Liver (tissue), 9 donors: ENCODE results near the gene ZSCAN18. TPM values are rescaled to one million over a fixed set of nuclear protein-coding genes. Genes with fewer than 3 reads are reported as not detected.

Source experiments
- DNase-seq: peaks from one replicate; pipeline ENCODE4 v3.0.0-alpha.2; 2017; ENCODE audit warnings: low spot score
- H3K27ac ChIP-seq, 2 donors: one replicate each; pipeline ENCODE4 v1.7.0; 2013; ENCODE audit warnings: inconsistent platforms in 2 of 2, low read length in 2 of 2, control low read depth in 1 of 2, low read depth in 1 of 2, mild to moderate bottlenecking in 1 of 2
- H3K27me3 ChIP-seq, 4 donors: one replicate each; pipeline versions ENCODE4 v1.6.1 to v1.7.0; 2013; ENCODE audit warnings: low read length in 3 of 4, inconsistent platforms in 1 of 4, mild to moderate bottlenecking in 1 of 4, moderate library complexity in 1 of 4; ENCODE audit not compliant: control insufficient read depth in 4 of 4, insufficient read depth in 4 of 4
- H3K36me3 ChIP-seq, 4 donors: one replicate each; pipeline versions ENCODE4 v1.6.1 to v1.7.0; 2013; ENCODE audit warnings: low read length in 3 of 4, mild to moderate bottlenecking in 3 of 4, low read depth in 1 of 4, moderate library complexity in 1 of 4; ENCODE audit not compliant: control insufficient read depth in 4 of 4, insufficient read depth in 3 of 4
- H3K4me1 ChIP-seq, 4 donors: one replicate each; pipeline versions ENCODE4 v1.6.1 to v1.7.0; 2013; ENCODE audit warnings: low read length in 3 of 4, mild to moderate bottlenecking in 3 of 4, moderate library complexity in 1 of 4; ENCODE audit not compliant: control insufficient read depth in 4 of 4, insufficient read depth in 4 of 4
- H3K4me3 ChIP-seq, 3 donors: one replicate each; pipeline versions ENCODE4 v1.6.1 to v1.7.0; 2013; ENCODE audit warnings: low read length in 3 of 3, control low read depth in 1 of 3, low read depth in 1 of 3, mild to moderate bottlenecking in 1 of 3
- H3K9ac ChIP-seq, 2 donors: one replicate each; pipeline ENCODE4 v1.7.0; 2013; ENCODE audit warnings: low read length in 2 of 2, mild to moderate bottlenecking in 2 of 2, moderate library complexity in 2 of 2, control low read depth in 1 of 2, low read depth in 1 of 2
- H3K9me3 ChIP-seq, 4 donors: one replicate each; pipeline versions ENCODE4 v1.6.1 to v1.7.0; 2013; ENCODE audit warnings: low read length in 3 of 4; ENCODE audit not compliant: control insufficient read depth in 4 of 4
- ATF3 ChIP-seq: IDR thresholded peaks from 2 replicates; pipeline ENCODE4 v1.6.1; 2016; ENCODE audit warnings: antibody characterized with exemption
- FOXA1 ChIP-seq: IDR thresholded peaks from 2 replicates; pipeline ENCODE4 v1.6.1; 2016; ENCODE audit warnings: antibody characterized with exemption
- FOXA2 ChIP-seq: IDR thresholded peaks from 2 replicates; pipeline ENCODE4 v1.6.1; 2016; ENCODE audit warnings: antibody characterized with exemption
- GABPA ChIP-seq, 2 donors: IDR thresholded peaks in 1 of 2; conservative IDR thresholded peaks in 1 of 2; 2 replicates each; pipeline ENCODE4 v1.6.1; 2016; ENCODE audit warnings: antibody characterized with exemption in 2 of 2, mild to moderate bottlenecking in 1 of 2, moderate library complexity in 1 of 2
- HNF4A ChIP-seq, 2 donors: conservative IDR thresholded peaks; 2 replicates each; pipeline ENCODE4 v1.6.1; 2016; ENCODE audit warnings: antibody characterized with exemption in 2 of 2, mild to moderate bottlenecking in 2 of 2
- HNF4G ChIP-seq: IDR thresholded peaks from 2 replicates; pipeline ENCODE4 v1.6.1; 2016; ENCODE audit warnings: antibody characterized with exemption
- JUND ChIP-seq, 2 donors: IDR thresholded peaks; 2 replicates each; pipeline ENCODE4 v1.6.1; 2016; ENCODE audit warnings: antibody characterized with exemption in 2 of 2
- MAX ChIP-seq: IDR thresholded peaks from 2 replicates; pipeline ENCODE4 v1.6.1; 2016; ENCODE audit warnings: antibody characterized with exemption
- NR2F2 ChIP-seq: IDR thresholded peaks from 2 replicates; pipeline ENCODE4 v1.6.1; 2016; ENCODE audit warnings: antibody characterized with exemption
- RAD21 ChIP-seq, 2 donors: IDR thresholded peaks; 2 replicates each; pipeline ENCODE4 v1.6.1; 2016; ENCODE audit warnings: antibody characterized with exemption in 2 of 2, mild to moderate bottlenecking in 2 of 2
- REST ChIP-seq: IDR thresholded peaks from 2 replicates; pipeline ENCODE4 v1.6.1; 2016; ENCODE audit warnings: antibody characterized with exemption, mild to moderate bottlenecking
- RXRA ChIP-seq, 2 donors: IDR thresholded peaks; 2 replicates each; pipeline ENCODE4 v1.6.1; 2017 to 2018; ENCODE audit warnings: antibody characterized with exemption in 2 of 2, mild to moderate bottlenecking in 1 of 2
- SP1 ChIP-seq: IDR thresholded peaks from 2 replicates; pipeline ENCODE4 v1.6.1; 2018; ENCODE audit warnings: antibody characterized with exemption, mild to moderate bottlenecking
- TAF1 ChIP-seq: conservative IDR thresholded peaks from 2 replicates; pipeline ENCODE4 v1.6.1; 2016; ENCODE audit warnings: antibody characterized with exemption, mild to moderate bottlenecking
- YY1 ChIP-seq: IDR thresholded peaks from 2 replicates; pipeline ENCODE4 v1.6.1; 2016; ENCODE audit warnings: antibody characterized with exemption, mild to moderate bottlenecking
- ZBTB33 ChIP-seq: IDR thresholded peaks from 2 replicates; pipeline ENCODE4 v1.6.1; 2016; ENCODE audit warnings: antibody characterized with exemption
- WGBS: extraction: QIAGEN DNeasy Blood & Tissue Kit; methylation state at CpG from one replicate; pipeline ENCODE4 v1.1.7; 2013; 5-methylcytosine and 5-hydroxymethylcytosine counted together
- polyA plus RNA-seq, 2 donors: library from polyadenylated mRNA; stranded (reverse) in 1 of 2; unstranded in 1 of 2; fragments of 200-250 nt in 1 of 2; fragments of >200 nt in 1 of 2; fragmentation: Nextera tagmentation in 1 of 2; extraction: Ambion mirVana in 1 of 2; gene quantifications; one replicate each; pipeline versions ENCODE4 v1.2.1 to v1.2.3, GENCODE V29; 2013 to 2015
- total RNA-seq, 2 donors: library from RNA; depleted of rRNA; stranded (reverse); fragments of >200 nt; gene quantifications; one replicate each; pipeline ENCODE4 v1.2.3, GENCODE V29; 2014
- TF ChIP-seq, protein P1 (sequence below): fragments of 150-350 bp; IDR thresholded peaks from 2 replicates; pipeline ENCODE4 v1.5.1; 2017; ENCODE audit warnings: improper control_type of control experiment, low read depth, low read length; ENCODE audit not compliant: missing input control
- donor health status: healthy.
- donor health status: healthy.
- donor health status: healthy.
- donor health status: healthy.
- donor health status: healthy.

Gene ZSCAN18
- total and polyA plus RNA-seq, 4 donors: 2.1 to 21.7 (median 11.7) TPM

GRCh38 chr19:58083021-58083420 lies 15.0 kb downstream of the ZSCAN18 start:
- no peaks in the 10 kb centered on the region for H3K4me1 ChIP-seq
- no peak overlapping the region for H3K27ac ChIP-seq
- peak overlapping the region in 1 of 3 donors; percentile 45 for H3K4me3 ChIP-seq
- peaks cover 0 to 13% (median 0%) of the 10 kb centered on the region in 4 donors for H3K36me3 ChIP-seq
- DNase-seq: no peak
- 95% methylated on average over 3 of the region's 3 CpGs for WGBS
- no peaks in the 10 kb centered on the region for H3K27me3 ChIP-seq
- no peak overlapping the region for H3K9ac ChIP-seq
- peaks cover 18 to 57% (median 50%) of the 10 kb centered on the region in 4 donors for H3K9me3 ChIP-seq
- TF ChIP-seq GABPA (IDR thresholded peaks at IDR 0.05 in 1 of 2, conservative IDR thresholded peaks at IDR 0.05 in 1 of 2) (no peak), MAX (no peak), YY1 (no peak), TAF1 (no peak), FOXA1 (no peak), NR2F2 (no peak), HNF4G (no peak), FOXA2 (no peak), ATF3 (no peak), HNF4A (conservative IDR thresholded peaks at IDR 0.05) (no peak), JUND (IDR thresholded peaks at IDR 0.05) (no peak), RAD21 (IDR thresholded peaks at IDR 0.05) (no peak), RXRA (IDR thresholded peaks at IDR 0.05) (no peak), SP1 (no peak), REST (no peak)
- TF ChIP-seq, protein P1, sequence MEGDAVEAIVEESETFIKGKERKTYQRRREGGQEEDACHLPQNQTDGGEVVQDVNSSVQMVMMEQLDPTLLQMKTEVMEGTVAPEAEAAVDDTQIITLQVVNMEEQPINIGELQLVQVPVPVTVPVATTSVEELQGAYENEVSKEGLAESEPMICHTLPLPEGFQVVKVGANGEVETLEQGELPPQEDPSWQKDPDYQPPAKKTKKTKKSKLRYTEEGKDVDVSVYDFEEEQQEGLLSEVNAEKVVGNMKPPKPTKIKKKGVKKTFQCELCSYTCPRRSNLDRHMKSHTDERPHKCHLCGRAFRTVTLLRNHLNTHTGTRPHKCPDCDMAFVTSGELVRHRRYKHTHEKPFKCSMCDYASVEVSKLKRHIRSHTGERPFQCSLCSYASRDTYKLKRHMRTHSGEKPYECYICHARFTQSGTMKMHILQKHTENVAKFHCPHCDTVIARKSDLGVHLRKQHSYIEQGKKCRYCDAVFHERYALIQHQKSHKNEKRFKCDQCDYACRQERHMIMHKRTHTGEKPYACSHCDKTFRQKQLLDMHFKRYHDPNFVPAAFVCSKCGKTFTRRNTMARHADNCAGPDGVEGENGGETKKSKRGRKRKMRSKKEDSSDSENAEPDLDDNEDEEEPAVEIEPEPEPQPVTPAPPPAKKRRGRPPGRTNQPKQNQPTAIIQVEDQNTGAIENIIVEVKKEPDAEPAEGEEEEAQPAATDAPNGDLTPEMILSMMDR: no peak

DNA sequence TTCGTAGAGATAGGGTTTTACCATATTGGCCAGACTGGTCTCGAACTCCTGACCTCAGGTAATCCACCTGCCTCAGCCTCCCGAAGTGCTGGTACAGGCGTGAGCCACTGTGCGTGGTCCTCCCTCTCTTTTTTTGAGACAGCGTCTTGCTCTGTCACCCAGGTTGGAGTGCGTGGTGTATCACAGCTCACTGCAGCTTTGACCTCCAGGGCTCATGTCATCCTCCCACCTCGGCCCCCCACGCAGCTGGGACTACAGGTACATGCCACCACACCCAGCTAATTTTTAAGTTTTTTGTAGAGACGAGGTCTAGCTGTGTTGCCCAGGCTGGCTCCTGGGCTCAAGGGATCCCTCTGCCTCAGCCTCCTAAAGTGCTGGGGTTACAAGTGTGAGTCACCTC lies 18.2 kb downstream of the ZSCAN18 start:
- Histone ChIP-seq H3K4me3 (peak overlapping the region in 1 of 3 donors; percentile 39), H3K9me3 (peaks cover 25 to 49% (median 41%) of the 10 kb centered on the region in 4 donors), H3K27me3 (no peaks in the 10 kb centered on the region), H3K4me1 (no peaks in the 10 kb centered on the region), H3K36me3 (peaks cover 0 to 2% (median 0%) of the 10 kb centered on the region in 4 donors), H3K9ac (no peak overlapping the region), H3K27ac (no peak overlapping the region)
- WGBS: 91% methylated on average over 10 of the region's 10 CpGs
- DNase-seq: no peak
- TF ChIP-seq NR2F2: no peak
- TF ChIP-seq SP1: no peak
- no peak for TF ChIP-seq MAX
- no peak for TF ChIP-seq YY1
- no peak for TF ChIP-seq JUND (IDR thresholded peaks at IDR 0.05)
- no peak for TF ChIP-seq RXRA (IDR thresholded peaks at IDR 0.05)
- TF ChIP-seq FOXA2: no peak
- TF ChIP-seq ZBTB33: no peak
- TF ChIP-seq, protein P1: no peak
- no peak for TF ChIP-seq GABPA (IDR thresholded peaks at IDR 0.05 in 1 of 2, conservative IDR thresholded peaks at IDR 0.05 in 1 of 2)
- no peak for TF ChIP-seq FOXA1
- TF ChIP-seq HNF4A (conservative IDR thresholded peaks at IDR 0.05): no peak
- TF ChIP-seq TAF1: no peak
- TF ChIP-seq HNF4G: no peak
